Activated CD4-positive, alpha-beta T cell treated with anti-CD3 and anti-CD28 coated beads, Interleukin-2, amount 50 U/mL, for 4 hours (primary cell): ENCODE data around the gene ACOX1.

ENCODE experiments used
- DNase-seq, 2 experiments: peaks; one replicate each; pipeline ENCODE4 v3.0.0-alpha.2; 2020

ACOX1 gene

DNA sequence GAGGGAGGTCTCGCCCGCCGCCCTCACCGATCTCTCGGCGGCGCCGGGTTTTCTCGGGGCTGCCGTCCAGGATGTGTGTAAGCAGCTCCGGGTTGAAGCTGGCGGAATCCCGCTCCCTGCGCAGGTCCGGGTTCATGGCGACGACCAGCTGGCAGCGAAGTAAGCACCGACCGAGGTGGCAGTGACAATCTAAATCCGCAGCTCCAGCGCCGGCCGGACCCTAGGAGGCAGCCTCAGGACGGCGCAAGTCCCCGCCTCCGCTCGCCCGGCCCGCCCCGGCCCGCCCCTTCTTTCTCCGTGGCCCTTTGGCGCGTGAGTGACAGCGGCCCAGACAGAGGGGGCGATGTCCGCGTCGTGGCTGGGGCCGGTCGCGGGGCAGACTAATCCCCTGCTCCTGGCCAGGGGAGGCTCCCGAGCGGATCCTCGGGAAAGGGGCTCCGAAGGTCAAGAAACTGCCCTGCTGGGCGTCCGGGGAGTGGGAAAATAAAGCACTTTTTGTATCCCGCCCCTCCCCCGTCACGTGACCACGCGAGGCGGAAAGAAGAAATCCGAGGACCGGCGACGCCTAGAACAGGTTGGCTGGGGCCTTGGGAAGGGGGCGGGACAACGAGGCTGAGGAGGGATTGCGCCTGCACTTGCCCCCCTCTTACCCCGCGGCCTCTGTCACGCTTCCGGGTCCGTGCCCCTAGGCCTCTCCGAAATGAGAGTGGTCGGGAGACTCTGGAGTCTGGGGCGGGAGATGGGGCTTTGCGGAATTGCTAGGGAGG lies at the start of gene ACOX1, which contains the start of gene TEN1:
TSS of gene ACOX1 (minus strand) at position 229 of the 767 bp plus-strand sequence. CDS start at position 136, 93 bp downstream.
TSS of gene TEN1 (plus strand) at position 303 of the 767 bp plus-strand sequence. CDS start 6,953 bp downstream, outside the sequence.
- peak; percentile 94 to 96 for DNase-seq

DNA sequence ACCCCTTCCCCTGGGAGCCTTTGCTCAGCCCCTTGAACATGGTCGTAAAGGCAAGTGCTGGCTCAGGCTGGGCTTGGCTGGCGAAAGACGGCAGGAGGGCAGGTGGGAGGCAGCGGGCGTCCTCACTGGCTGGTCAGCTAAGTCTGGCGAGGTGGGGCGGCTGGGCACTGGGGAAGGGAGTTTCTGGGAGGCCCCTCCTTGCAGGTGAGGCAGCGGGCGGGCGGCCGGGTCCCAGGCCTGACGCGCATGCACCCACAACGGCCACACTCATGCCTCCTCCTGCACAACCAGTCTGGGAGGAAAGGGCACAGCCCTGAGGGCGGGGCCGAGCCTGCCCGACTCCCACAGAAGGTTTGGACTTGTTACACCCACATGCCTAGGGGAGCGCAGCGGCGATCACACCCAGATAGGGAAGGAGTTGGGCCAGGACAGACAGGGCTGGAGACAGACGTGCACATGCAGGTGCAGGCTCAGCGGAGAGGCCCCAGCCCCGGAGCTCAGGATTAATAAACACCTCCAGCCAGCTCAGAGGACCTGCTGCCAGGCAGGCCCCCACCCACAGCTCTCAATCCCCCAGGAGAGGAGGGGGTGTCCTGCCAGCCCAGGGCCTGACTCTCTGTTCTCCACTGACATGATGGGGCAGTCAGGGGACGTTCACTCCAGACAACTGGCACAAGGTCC lies 48.3 kb upstream of the ACOX1 start, which contains the start of gene EVPL:
TSS of gene EVPL (minus strand) at position 148 of the 681 bp plus-strand sequence. CDS start at position 40, 108 bp downstream.
- no peak for DNase-seq

DNA sequence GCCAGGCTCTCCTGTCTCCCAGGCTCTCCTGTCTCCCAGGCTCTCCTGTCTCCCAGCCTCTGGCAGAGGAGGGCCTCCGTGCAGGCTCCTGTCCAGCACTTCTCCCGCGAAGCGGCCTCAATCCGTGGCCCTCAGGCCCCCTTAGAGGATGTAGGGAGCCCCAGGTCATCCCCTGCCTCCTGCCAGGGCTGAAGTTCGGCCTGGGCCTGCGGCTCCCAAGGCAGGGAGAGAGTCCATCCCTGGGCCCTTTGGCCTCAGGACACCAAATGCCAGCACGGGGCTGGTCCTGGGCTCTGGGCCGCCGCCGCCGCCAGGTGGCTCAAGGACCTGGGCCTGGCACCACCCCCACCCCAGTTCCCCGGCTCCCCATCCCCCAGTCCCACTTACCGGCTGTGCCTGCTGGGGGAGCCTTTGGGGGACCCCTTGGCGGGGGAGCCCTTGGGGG lies 47.8 kb upstream of the ACOX1 start:
- no peak for DNase-seq

GRCh38 chr17:76025294-76025693 lies 46.3 kb upstream of the ACOX1 start:
- DNase-seq, result no peak

GRCh38 chr17:76024353-76024752 lies 45.4 kb upstream of the ACOX1 start:
- DNase-seq, result no peak

DNA sequence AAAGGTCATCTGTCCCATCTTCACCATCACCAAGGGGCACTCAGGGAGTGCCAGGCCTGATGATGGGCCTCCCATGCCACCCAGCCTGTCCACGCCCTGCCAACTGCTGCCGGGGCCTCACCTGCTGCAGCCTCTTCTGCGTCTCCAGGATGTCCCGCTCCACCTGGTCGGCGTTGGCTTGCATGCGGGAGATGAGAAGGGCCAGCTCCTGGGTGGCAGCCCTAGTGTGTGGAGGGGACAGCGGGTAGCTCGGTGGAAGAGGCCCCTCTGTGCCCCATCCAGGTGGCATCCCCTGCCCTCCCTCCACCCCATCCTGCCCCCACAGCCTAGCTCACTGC lies 44.9 kb upstream of the ACOX1 start:
- no peak for DNase-seq

GRCh38 chr17:76022973-76023899 lies 44.3 kb upstream of the ACOX1 start:
- no peak for DNase-seq

DNA sequence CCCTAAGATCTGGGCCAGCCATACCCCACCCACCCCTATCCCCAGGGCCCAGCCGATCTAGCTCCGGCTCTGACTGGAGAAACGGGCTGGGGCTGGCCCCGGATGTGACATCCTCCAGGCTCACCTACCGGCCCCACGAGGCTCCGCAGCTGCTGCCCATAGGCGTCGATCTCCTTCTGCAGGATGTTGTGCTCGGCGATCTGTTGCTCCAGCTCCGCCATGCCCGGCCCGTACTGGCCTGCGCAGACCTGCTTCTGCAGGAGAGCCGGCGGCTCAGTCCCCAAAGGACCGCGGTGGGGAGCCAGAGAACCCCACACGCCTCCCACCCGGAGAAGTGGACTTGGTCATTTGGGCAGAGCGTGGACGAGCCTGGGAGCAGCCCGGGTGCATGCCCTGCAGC lies 43.3 kb upstream of the ACOX1 start:
- DNase-seq, result no peak

- DNase-seq, result no peak
Measured at GRCh38 chr17:76019833-76020467, 41.0 kb upstream of the ACOX1 start.

DNA sequence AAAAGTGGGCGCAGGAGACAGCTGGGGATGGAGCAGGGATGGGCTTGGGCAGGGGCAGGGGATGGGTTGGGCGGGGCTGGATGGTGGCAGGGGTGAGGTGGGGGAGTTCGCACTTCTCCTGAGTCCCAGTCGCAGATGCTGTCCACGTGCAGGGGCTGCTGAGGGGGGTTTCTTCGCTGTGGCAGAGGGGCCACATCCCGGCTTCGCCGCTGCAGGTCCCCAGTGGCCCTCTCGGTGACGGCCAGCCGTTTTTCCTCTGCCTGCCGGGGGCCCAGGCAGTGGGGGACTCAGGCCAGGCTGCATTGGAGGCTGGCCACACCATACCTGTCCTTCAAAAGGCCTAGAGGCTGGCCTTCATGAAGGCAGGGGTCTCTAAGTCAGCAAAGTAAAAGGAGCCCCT lies 39.8 kb upstream of the ACOX1 start:
- no peak for DNase-seq

DNA sequence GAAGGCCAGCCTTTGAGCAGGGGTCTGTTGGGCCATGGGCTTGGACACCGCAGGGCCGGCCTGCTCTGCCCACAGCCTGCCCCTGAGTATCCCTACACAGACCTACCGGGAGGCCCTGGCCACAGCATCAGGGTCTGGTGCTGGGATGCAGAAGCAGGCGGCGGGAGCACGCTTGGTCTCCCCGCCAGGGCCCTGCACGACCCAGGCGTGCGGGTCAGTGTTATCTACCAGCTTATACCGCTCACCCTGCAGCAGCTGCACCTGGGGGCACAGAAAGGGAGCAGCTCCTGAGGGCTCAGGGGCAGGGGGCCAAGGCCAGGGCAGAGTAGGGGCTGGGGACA lies 39.3 kb upstream of the ACOX1 start:
- DNase-seq, result no peak

DNA sequence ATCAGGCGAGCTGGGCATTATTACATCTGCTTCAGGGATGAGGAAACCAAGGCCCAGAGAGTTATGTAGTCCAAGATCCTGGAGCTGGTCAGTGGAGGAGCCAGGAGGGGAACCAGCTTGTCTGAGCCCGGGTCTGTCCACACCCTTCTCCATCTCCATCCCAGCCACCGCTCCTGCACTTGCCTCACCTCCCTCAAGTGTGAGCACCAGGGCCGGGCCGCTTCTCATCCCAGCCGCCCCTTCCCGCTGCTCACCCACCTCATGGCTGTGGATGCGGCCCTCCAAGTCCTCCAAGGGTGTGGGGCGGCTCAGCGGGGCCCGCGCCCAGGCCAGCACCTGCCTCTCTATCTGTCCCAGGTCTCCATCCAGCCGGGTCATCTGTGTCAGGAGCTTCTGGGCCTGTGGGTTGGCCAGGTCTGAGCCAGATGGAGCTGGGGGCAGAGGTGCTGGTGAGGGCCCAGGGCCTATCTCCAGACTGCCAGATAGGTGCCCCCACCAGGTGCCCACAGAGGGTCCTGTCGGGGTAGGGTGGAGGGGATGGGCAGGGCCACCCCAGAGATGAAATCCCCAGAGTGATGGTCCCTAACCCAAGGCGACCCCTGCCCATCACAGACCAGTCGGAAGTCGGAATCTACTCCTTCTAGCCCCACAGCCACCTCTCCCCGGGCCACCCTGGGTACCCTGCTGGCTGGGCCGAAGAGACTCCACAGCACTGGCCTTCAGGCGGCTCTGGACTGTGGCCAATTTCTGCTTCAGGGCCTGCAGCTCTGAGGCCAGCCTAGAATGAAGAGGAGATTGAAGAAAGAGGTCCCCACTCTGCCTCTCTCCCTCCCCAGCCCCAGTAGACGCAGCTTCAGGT lies 38.7 kb upstream of the ACOX1 start:
- no peak for DNase-seq

GRCh38 chr17:76014925-76015261 lies 35.9 kb upstream of the ACOX1 start:
- DNase-seq, result no peak

DNA sequence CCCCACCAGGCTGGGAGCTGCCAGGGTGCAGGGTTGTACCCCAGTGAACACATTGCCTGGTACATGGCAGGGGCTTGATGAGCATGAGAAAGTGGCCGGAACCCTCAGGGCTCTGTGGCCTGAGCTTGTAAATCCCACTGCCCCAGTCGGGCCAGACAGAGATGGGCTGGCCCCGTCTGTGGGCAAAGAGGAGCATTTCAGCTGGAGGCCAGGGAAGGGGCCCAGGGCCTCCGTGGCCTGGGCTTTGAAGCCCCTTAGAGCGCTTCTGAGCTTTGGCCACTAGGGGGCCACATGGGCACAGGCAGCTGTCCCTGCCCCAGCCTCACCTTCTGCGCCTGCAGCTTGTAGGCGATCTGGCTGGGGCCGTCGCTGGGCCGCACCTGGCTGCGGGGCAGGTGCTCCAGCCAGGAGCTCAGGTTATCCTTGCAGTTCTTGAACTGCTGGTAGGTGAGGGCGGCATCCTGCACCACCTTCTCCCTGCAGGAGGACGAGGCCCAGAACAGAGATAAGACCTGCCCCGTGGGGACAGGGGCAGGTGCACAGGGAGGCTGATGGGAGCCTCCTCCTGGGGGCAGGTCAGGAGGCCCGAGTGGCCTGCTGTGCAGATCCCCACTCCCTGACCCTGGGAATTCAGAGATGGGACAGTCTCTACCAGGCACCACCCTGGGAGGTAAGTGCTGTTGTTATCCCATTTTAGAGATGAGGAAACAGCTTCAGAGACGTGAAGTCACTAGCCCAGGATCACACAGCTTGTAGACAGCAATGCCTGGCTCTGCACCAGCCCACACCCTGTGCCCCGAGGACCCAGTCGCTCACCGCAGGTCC lies 35.3 kb upstream of the ACOX1 start:
- peak; percentile 71 for DNase-seq

- no peak for DNase-seq
Measured at GRCh38 chr17:76013377-76013932, 34.5 kb upstream of the ACOX1 start.

DNA sequence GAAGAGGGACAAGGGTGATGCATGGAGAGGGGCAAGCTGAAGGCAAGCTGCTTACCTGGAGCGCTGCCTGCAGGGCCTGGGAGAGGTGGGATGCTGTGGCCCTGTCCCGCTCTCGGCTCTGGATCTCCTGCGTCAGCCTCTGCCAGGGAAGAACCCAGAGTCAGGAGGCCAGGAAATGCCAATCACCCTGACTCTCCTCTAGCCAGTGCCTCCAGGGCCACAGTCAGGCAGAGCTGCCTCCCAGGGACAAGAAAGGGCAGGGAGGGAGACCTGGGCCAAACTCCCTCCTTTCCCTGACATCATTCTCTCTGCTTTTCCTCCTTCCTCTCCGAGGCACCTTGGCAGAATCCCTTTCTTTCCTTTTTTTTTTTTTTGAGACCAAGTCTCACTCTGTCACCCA lies 33.0 kb upstream of the ACOX1 start:
- no peak for DNase-seq

GRCh38 chr17:76009969-76010661 lies 31.1 kb upstream of the ACOX1 start:
- no peak for DNase-seq

- DNase-seq, result no peak
Measured at GRCh38 chr17:76009447-76009846, 30.5 kb upstream of the ACOX1 start.

DNA sequence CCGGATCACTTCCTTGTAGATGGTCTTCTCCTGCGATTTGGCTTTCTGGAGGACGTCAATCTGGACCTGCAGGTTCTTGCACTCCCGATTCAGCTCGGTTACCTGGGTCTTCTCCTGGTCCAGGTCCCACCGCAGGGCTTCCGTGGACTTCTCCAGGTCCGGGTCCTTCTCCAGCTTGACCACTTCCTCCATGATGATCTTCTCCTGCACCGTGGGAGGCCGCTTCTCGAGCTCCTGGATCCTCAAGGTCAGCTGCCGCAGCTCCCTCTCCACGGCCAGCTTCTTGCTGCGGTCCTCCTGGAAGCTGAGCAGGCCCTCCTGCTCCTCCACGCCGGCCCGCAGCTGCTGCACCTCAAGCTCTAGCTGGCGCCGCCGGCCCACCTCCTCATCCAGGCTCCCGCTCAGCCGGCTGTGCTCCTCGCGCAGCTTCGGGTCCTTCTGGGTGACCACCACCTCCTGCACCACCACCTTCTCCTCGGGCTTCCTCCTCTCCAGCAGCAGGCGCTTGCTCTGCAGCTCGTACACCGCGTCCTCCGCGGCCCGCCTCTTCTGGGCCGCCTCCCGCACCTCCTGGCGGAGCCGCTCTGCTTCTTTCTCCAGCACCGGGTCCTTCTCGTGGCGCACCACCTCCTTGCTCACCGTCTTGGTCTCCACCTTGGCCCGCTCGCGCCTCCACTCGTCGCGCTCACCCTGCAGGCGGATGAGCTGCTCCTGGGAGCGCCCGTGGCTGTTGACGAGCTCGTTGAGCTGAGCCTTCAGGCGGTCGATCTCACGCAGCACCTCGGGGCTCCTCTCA lies 29.9 kb upstream of the ACOX1 start:
- no peak for DNase-seq
